MG63 (cell line): Measurements from ENCODE around the gene NPIPB4. TPM values are rescaled to one million over a fixed set of nuclear protein-coding genes. Genes with fewer than 3 reads are reported as not detected.
"Not testable (repeated sequence)": the region's sequence is repeated elsewhere in the genome, so short reads cannot be mapped to it uniquely, and the experiment has no call there.

Experiments
- DNase-seq: peaks from one replicate; pipeline ENCODE4 v3.0.0-alpha.2; 2020
- H3K27me3 ChIP-seq: fragments of 250-450 bp; sonication (Bioruptor Pico); 2 replicates; pipeline ENCODE4 v1.5.1; 2020; ENCODE audit warnings: mild to moderate bottlenecking, moderate library complexity
- H3K36me3 ChIP-seq: fragments of 250-450 bp; sonication (Bioruptor Pico); 2 replicates; pipeline ENCODE4 v1.5.1; 2020; ENCODE audit warnings: mild to moderate bottlenecking, moderate library complexity
- H3K4me3 ChIP-seq: fragments of 250-450 bp; sonication (Bioruptor Pico); 2 replicates; pipeline ENCODE4 v1.5.1; 2020; ENCODE audit warnings: mild to moderate bottlenecking, moderate library complexity
- H3K9me3 ChIP-seq: fragments of 250-450 bp; sonication (Bioruptor Pico); 2 replicates; pipeline ENCODE4 v1.5.1; 2020; ENCODE audit warnings: mild to moderate bottlenecking, moderate library complexity
- total RNA-seq: library from RNA; depleted of rRNA; stranded (reverse); fragments of >200 nt; shearing (Covaris generic); gene quantifications from 2 replicates; pipeline ENCODE4 v1.2.3, GENCODE V29; 2014; ENCODE audit warnings: low replicate concordance; rRNA removed

The NPIPB4 gene
- total RNA-seq, 1 experiment from 2014 or later: 4.2 TPM

GRCh38 chr16:21801538-21802374, 55.8 kb downstream of the NPIPB4 start:
- H3K4me3 ChIP-seq, H3K27me3 ChIP-seq, H3K9me3 ChIP-seq, DNase-seq, H3K36me3 ChIP-seq: not testable (repeated sequence)

- H3K9me3 ChIP-seq, DNase-seq, H3K27me3 ChIP-seq: not testable (repeated sequence)
Observed at GRCh38 chr16:21798601-21799000, 59.0 kb downstream of the NPIPB4 start.

GRCh38 chr16:21793310-21793709, 64.2 kb downstream of the NPIPB4 start:
- not testable (repeated sequence) for H3K36me3 ChIP-seq, H3K27me3 ChIP-seq, DNase-seq

More at GRCh38 chr16:21798601-21799000, 59.0 kb downstream of the NPIPB4 start:
- not testable (repeated sequence) for H3K36me3 ChIP-seq, H3K4me3 ChIP-seq

GRCh38 chr16:21790506-21790905, 67.0 kb downstream of the NPIPB4 start:
- H3K36me3 ChIP-seq, H3K27me3 ChIP-seq, H3K4me3 ChIP-seq, DNase-seq, H3K9me3 ChIP-seq: not testable (repeated sequence)

More at GRCh38 chr16:21793310-21793709, 64.2 kb downstream of the NPIPB4 start:
- not testable (repeated sequence) for H3K9me3 ChIP-seq, H3K4me3 ChIP-seq

Other genes starting within 250 kb of the NPIPB4 start
- gene IGSF6, start 205.1 kb downstream of the NPIPB4 start, total RNA-seq: not detected in 2 replicates
- not detected in 2 replicates for gene OTOA, start 193.8 kb downstream of the NPIPB4 start, total RNA-seq
- 67.6 and 69.0 TPM in 2 replicates for gene UQCRC2, start 95.6 kb upstream of the NPIPB4 start, total RNA-seq
- gene PDZD9, start 143.4 kb upstream of the NPIPB4 start, total RNA-seq: not detected in 2 replicates
- 5.6 and 17.6 TPM in 2 replicates for gene MOSMO, start 150.4 kb upstream of the NPIPB4 start, total RNA-seq
- not detected in 2 replicates for gene VWA3A, start 234.8 kb upstream of the NPIPB4 start, total RNA-seq